Measurements from ENCODE around the gene GTF3C5. TPM values are rescaled to one million over a fixed set of nuclear protein-coding genes. Genes with fewer than 3 reads are reported as not detected.
"Not testable (repeated sequence)": the region's sequence is repeated elsewhere in the genome, so short reads cannot be mapped to it uniquely, and the experiment has no call there.

Gene GTF3C5
- total and polyA plus RNA-seq, 2 donors from 2014 or later = 38.0 to 47.7 TPM

DNA sequence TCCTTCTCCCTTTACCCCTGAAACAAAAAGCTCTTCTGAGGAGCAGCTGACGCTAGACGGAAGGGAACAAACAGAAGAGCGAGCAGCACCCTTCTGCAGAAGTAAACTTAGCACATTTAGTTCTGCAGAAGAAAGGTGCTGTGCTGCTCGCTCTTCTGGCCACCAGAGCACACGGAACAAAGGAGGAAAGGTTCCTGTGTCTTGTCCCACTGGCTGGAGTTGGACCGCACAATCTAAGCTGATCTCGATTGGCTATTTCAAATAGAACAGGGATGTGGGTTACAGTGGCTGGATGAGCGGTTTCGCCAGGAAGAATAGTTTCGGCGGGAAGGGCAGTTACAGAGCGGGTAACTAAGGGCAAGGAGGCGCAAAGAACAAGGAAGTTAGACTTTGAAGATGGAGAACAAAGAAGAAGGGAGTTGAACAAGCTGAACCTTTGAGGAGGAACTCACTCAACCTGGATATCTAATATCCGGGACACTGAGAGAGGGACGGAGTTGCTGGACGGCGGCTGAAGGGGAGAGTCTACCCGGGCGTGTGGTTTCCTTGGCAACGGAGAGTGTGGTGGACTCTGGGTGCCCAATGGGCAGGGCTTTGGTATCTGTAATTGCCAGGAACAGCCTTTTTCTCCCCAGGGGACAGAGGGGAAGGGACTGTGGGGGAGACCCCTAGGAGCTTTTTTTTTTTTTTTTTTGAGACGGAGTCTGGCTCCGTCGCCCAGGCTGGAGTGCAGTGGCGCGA is 7.1 kb downstream of the GTF3C5 start:
- Histone ChIP-seq H3K36me3 (ENCODE audit: control insufficient read depth in 2 of 3, insufficient read depth in 3 of 3, low read length in 3 of 3) (peaks cover 0 to 10% (median 4%) of the 10 kb centered on the region in 3 donors), H3K27ac (ENCODE audit: low read depth in 2 of 2, low read length in 2 of 2) (no peak overlapping the region), H3K27me3 (ENCODE audit: control insufficient read depth, insufficient read depth, low read length) (no peaks in the 10 kb centered on the region), H3K9me3 (ENCODE audit: control insufficient read depth in 2 of 3, insufficient read depth in 1 of 3, low read length in 3 of 3) (no peaks in the 10 kb centered on the region), H3K4me1 (ENCODE audit: control insufficient read depth in 2 of 3, insufficient read depth in 2 of 3, low read depth in 1 of 3, low read length in 3 of 3) (no peaks in the 10 kb centered on the region), H3K4me3 (ENCODE audit: low read length in 3 of 3) (no peak overlapping the region), H3K9ac (ENCODE audit: low read length in 3 of 3) (no peak overlapping the region)
- no peak for FAIRE-seq
- TF ChIP-seq, protein P1, sequence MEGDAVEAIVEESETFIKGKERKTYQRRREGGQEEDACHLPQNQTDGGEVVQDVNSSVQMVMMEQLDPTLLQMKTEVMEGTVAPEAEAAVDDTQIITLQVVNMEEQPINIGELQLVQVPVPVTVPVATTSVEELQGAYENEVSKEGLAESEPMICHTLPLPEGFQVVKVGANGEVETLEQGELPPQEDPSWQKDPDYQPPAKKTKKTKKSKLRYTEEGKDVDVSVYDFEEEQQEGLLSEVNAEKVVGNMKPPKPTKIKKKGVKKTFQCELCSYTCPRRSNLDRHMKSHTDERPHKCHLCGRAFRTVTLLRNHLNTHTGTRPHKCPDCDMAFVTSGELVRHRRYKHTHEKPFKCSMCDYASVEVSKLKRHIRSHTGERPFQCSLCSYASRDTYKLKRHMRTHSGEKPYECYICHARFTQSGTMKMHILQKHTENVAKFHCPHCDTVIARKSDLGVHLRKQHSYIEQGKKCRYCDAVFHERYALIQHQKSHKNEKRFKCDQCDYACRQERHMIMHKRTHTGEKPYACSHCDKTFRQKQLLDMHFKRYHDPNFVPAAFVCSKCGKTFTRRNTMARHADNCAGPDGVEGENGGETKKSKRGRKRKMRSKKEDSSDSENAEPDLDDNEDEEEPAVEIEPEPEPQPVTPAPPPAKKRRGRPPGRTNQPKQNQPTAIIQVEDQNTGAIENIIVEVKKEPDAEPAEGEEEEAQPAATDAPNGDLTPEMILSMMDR (IDR thresholded peaks at IDR 0.05; ENCODE audit: borderline replicate concordance, extremely low read depth, insufficient read depth) = no peak
- DNase-seq = peak in 4 of 5 donors; percentile 25 to 69 (median 59)
- intact Hi-C loops (cut with DNase I) = no loop called here

DNA sequence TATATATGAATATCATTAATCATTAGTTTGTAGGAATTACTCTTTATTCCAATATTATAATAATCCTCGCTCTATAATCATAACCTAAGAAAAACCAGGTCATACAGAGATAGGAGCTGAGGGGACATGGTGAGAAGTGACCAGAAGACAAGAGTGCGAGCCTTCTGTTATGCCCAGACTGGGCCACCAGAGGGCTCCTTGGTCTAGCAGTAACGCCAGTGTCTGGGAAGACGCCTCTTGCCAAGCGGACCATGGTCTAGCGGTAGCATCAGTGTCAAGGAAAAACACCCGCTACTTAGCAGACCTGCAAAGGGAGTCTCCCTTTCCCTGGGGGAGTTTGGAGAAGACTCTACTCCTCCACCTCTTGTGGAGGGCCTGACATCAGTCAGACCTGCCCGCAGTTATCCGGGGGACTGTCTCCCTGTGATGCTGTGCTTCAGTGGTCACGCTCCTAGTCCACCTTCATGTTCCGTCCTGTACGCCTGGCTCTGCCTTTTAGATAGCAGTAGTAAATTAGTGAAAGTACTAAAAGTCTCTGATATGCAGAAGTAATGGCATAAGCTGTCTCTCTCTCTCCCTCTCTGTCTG is 10.2 kb downstream of the GTF3C5 start:
- H3K9ac ChIP-seq (ENCODE audit: low read length in 3 of 3); H3K9me3 ChIP-seq (ENCODE audit: control insufficient read depth in 2 of 3, insufficient read depth in 1 of 3, low read length in 3 of 3); FAIRE-seq; H3K4me1 ChIP-seq (ENCODE audit: control insufficient read depth in 2 of 3, insufficient read depth in 2 of 3, low read depth in 1 of 3, low read length in 3 of 3); H3K27ac ChIP-seq (ENCODE audit: low read depth in 2 of 2, low read length in 2 of 2); H3K4me3 ChIP-seq (ENCODE audit: low read length in 3 of 3); H3K27me3 ChIP-seq (ENCODE audit: control insufficient read depth, insufficient read depth, low read length); intact Hi-C loops (cut with DNase I): not testable (repeated sequence)
- peak in 3 of 5 donors; percentile 24 to 50 (median 43) for DNase-seq
- TF ChIP-seq, protein P1 (IDR thresholded peaks at IDR 0.05; ENCODE audit: borderline replicate concordance, extremely low read depth, insufficient read depth) = peak; percentile 33
- H3K36me3 ChIP-seq (ENCODE audit: control insufficient read depth in 2 of 3, insufficient read depth in 3 of 3, low read length in 3 of 3) = peaks cover 0 to 28% (median 19%) of the 10 kb centered on the region in 3 donors

DNA sequence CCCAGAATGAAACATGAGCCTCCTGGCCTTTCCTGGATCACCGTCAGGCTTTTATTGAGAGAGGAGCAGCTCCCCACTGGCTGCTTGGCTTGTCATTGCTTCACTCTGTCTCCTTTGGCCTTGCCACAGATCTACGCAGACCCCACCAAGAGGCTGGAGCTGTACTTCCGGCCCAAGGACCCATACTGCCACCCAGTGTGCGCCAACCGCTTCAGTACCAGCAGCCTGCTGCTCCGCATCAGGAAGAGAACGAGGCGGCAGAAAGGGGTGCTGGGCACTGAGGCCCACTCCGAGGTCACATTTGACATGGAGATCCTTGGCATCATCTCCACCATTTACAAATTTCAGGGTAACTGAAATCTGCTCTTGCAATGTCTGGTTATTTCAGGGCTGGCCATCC is 11.2 kb downstream of the GTF3C5 start:
- H3K36me3 ChIP-seq (ENCODE audit: control insufficient read depth in 2 of 3, insufficient read depth in 3 of 3, low read length in 3 of 3) = peaks cover 0 to 34% (median 24%) of the 10 kb centered on the region in 3 donors
- H3K4me1 ChIP-seq (ENCODE audit: control insufficient read depth in 2 of 3, insufficient read depth in 2 of 3, low read depth in 1 of 3, low read length in 3 of 3) = no peaks in the 10 kb centered on the region
- TF ChIP-seq, protein P1 (IDR thresholded peaks at IDR 0.05; ENCODE audit: borderline replicate concordance, extremely low read depth, insufficient read depth) = no peak
- DNase-seq (peak in 1 of 5 donors; percentile 37), FAIRE-seq (no peak)
- no peak overlapping the region for H3K27ac ChIP-seq (ENCODE audit: low read depth in 2 of 2, low read length in 2 of 2)
- no peak overlapping the region for H3K4me3 ChIP-seq (ENCODE audit: low read length in 3 of 3)
- no peaks in the 10 kb centered on the region for H3K9me3 ChIP-seq (ENCODE audit: control insufficient read depth in 2 of 3, insufficient read depth in 1 of 3, low read length in 3 of 3)
- no peak overlapping the region for H3K9ac ChIP-seq (ENCODE audit: low read length in 3 of 3)
- intact Hi-C loops (cut with DNase I) = no loop called here
- no peaks in the 10 kb centered on the region for H3K27me3 ChIP-seq (ENCODE audit: control insufficient read depth, insufficient read depth, low read length)
